Measurements from ENCODE around the gene TUT1. TPM values are rescaled to one million over a fixed set of nuclear protein-coding genes. Genes with fewer than 3 reads are reported as not detected.

TUT1 gene
- total and polyA plus RNA-seq, 2 of the 4 experiments (the other 2 are of a cell fraction), result 4.3 to 10.1 TPM

GRCh38 chr11:62603776-62604299 lies 12.5 kb upstream of the TUT1 start:
- intact Hi-C loops (cut with micrococcal nuclease), result no loop called here
- Histone ChIP-seq H2BK20ac (ENCODE audit: low read depth, low read length) (no peak overlapping the region), H3K4ac (ENCODE audit: low read depth, low read length) (no peak overlapping the region), H3K9me1 (ENCODE audit: insufficient read depth, low read length) (peaks cover 5% of the 10 kb centered on the region), H3K23ac (ENCODE audit: low read depth, low read length) (no peak overlapping the region), H4K8ac (ENCODE audit: low read depth in 2 of 2, low read length in 2 of 2) (no peak overlapping the region), H3K9me3 (ENCODE audit: control insufficient read depth, insufficient read depth, low read length) (no peaks in the 10 kb centered on the region), H3K9ac (ENCODE audit: low read depth, low read length) (no peak overlapping the region), H3K14ac (replicated peaks; ENCODE audit: low read depth, low read length) (no peak overlapping the region), H2BK15ac (ENCODE audit: low read depth, low read length) (no peak overlapping the region), H2AFZ (replicated peaks; ENCODE audit: low read length, poor library complexity) (no peak overlapping the region), H4K91ac (ENCODE audit: insufficient read depth, low read depth, low read length) (no peak overlapping the region), H4K5ac (ENCODE audit: low read depth, low read length) (no peak overlapping the region), H2AK5ac (ENCODE audit: low read depth, low read length) (peak overlapping the region; percentile 30; the same call in 1 of the 2 replicates), H3K27me3 (ENCODE audit: control insufficient read depth, insufficient read depth, low read length) (no peaks in the 10 kb centered on the region), H4K20me1 (ENCODE audit: insufficient read depth, low read length) (peaks cover 12% of the 10 kb centered on the region; the same call in 1 of the 2 replicates), H3K18ac (ENCODE audit: low read depth, low read length) (no peak overlapping the region), H3K4me3 (ENCODE audit: insufficient read depth, low read depth, low read length) (no peak overlapping the region), H3K79me1 (ENCODE audit: low read depth in 1 of 2, low read length in 2 of 2) (peaks cover 2 to 20% of the 10 kb centered on the region in 2 experiments; a peak in 3 of 4 replicates), H3K4me2 (ENCODE audit: low read depth, low read length) (no peak overlapping the region), H2BK5ac (ENCODE audit: low read depth, low read length, poor library complexity, severe bottlenecking) (no peak overlapping the region), H2BK120ac (ENCODE audit: low read depth, low read length) (no peak overlapping the region), H3K36me3 (ENCODE audit: control insufficient read depth, insufficient read depth, low read length) (peaks cover 28% of the 10 kb centered on the region), H2AK9ac (replicated peaks; ENCODE audit: low read depth, low read length, poor library complexity) (no peak overlapping the region), H3K56ac (ENCODE audit: extremely low read depth, insufficient read depth, low read length) (no peak overlapping the region), H3K4me1 (ENCODE audit: control insufficient read depth, insufficient read depth, low read length) (peaks cover 7% of the 10 kb centered on the region), H3K27ac (ENCODE audit: insufficient read depth, low read length) (no peak overlapping the region)
- DNase-seq (no peak), ATAC-seq (ENCODE audit: low read depth) (no peak)
- no peak for TF ChIP-seq MXI1 (IDR thresholded peaks at IDR 0.05; ENCODE audit: borderline replicate concordance, low read depth, low read length)
- TF ChIP-seq NFE2L2 (IDR thresholded peaks at IDR 0.05; ENCODE audit: low read depth, low read length), result no peak
- TF ChIP-seq CTCF (conservative IDR thresholded peaks at IDR 0.05; ENCODE audit: low read depth, low read length), result no peak
- TF ChIP-seq RFX5 (IDR thresholded peaks at IDR 0.05; ENCODE audit: low read depth, low read length), result no peak
- no peak for TF ChIP-seq RAD21 (IDR thresholded peaks at IDR 0.05; ENCODE audit: low read length)
- no peak for TF ChIP-seq CHD1 (IDR thresholded peaks at IDR 0.05; ENCODE audit: low read depth, low read length)
- no peak for TF ChIP-seq USF2 (IDR thresholded peaks at IDR 0.05; ENCODE audit: low read depth, low read length)
- TF ChIP-seq SMC3 (IDR thresholded peaks at IDR 0.05; ENCODE audit: low read depth, low read length), result no peak
- no peak for TF ChIP-seq FOS (IDR thresholded peaks at IDR 0.05; ENCODE audit: low read depth, low read length)
- TF ChIP-seq MAFK (IDR thresholded peaks at IDR 0.05; ENCODE audit: low read depth, low read length), result no peak
- TF ChIP-seq BHLHE40 (IDR thresholded peaks at IDR 0.05; ENCODE audit: low read depth, low read length), result no peak
- TF ChIP-seq, protein P1, sequence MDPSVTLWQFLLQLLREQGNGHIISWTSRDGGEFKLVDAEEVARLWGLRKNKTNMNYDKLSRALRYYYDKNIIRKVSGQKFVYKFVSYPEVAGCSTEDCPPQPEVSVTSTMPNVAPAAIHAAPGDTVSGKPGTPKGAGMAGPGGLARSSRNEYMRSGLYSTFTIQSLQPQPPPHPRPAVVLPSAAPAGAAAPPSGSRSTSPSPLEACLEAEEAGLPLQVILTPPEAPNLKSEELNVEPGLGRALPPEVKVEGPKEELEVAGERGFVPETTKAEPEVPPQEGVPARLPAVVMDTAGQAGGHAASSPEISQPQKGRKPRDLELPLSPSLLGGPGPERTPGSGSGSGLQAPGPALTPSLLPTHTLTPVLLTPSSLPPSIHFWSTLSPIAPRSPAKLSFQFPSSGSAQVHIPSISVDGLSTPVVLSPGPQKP (IDR thresholded peaks at IDR 0.05; ENCODE audit: borderline replicate concordance, low read depth, low read length), result no peak
- no peak for TF ChIP-seq RCOR1 (IDR thresholded peaks at IDR 0.05; ENCODE audit: insufficient replicate concordance, low read length)
- ChIA-PET POLR2A (ENCODE audit: unreplicated experiment) (interaction anchor here (1.0 kb wide), 1 partner anchor 12 kb away, joined by 4 read pairs; no protein-coding TSS in a partner anchor), CTCF (no interaction called here)
- in situ Hi-C loops (cut with MboI; ENCODE audit: low sequenced_read_pairs), result no loop called here
- WGBS, 2 experiments (ENCODE audit: extremely low coverage in 2 of 2, insufficient read length in 1 of 2), result no CpG with 5 or more reads among the region's 8 CpGs
- dilution Hi-C loops (cut with HindIII; ENCODE audit: low sequenced_read_pairs, unreplicated experiment), result no loop called here
- BruUV-seq (replicated peaks), result no TSS peak
